GM21737 (cell line): ENCODE results near the gene NT5C1B.

Experiments used
- ATAC-seq: cut with Tn5 transposase; IDR thresholded peaks from one replicate; pipeline ENCODE4 v1.9.1; 2021; ENCODE audit warnings: mild to moderate bottlenecking, moderate library complexity; ENCODE audit not compliant: unreplicated experiment

Gene NT5C1B

DNA sequence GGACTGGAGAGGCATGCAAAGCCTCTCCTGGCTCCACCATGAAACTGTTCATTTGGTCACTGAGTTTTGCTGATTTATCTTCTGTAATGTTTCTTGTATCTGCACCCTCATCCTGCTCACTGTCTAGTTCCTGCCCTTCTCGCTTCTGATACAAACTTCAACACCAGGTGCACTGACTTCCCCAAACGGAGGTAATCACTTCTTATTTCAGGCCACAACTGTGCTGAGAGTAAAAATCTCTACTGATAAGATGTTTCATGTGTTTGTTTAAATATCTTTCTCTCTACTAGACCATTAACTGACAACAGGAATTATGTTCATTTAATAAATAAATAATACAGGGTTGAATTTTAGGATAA lies 10.9 kb upstream of the NT5C1B start:
- no peak for ATAC-seq

- no peak for ATAC-seq
Observed at GRCh38 chr2:18599509-18600254, 10.3 kb upstream of the NT5C1B start.

GRCh38 chr2:18598848-18599484 lies 9.6 kb upstream of the NT5C1B start:
- no peak for ATAC-seq

DNA sequence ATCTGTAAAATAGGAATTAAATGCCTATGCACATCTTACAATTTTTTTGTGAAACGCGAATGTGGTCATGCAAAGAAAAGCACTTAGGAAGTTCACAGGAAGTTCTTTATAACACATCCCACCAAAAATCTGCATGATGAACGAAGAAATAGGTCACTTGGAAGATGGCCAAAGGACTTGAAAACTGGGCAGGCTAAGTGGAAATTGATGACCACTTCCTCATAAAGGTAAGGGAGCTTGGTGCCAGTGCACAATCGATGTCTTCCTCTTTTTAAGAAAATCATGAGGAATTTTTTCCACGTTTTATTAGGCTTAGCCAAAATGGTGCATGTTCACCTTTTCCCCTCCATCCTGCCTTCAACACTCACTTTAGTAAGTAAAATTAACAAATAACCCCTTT lies 8.2 kb upstream of the NT5C1B start:
- no peak for ATAC-seq

GRCh38 chr2:18596993-18597392 lies 7.6 kb upstream of the NT5C1B start:
- ATAC-seq: no peak

- no peak for ATAC-seq
Observed at GRCh38 chr2:18593496-18593895, 4.1 kb upstream of the NT5C1B start.

- ATAC-seq: no peak
Observed at GRCh38 chr2:18592372-18592771, 3.0 kb upstream of the NT5C1B start.

- ATAC-seq: no peak
Observed at GRCh38 chr2:18588802-18589201, 567 bp downstream of the NT5C1B start.

GRCh38 chr2:18588049-18588448 lies 1.3 kb downstream of the NT5C1B start:
- ATAC-seq: no peak

DNA sequence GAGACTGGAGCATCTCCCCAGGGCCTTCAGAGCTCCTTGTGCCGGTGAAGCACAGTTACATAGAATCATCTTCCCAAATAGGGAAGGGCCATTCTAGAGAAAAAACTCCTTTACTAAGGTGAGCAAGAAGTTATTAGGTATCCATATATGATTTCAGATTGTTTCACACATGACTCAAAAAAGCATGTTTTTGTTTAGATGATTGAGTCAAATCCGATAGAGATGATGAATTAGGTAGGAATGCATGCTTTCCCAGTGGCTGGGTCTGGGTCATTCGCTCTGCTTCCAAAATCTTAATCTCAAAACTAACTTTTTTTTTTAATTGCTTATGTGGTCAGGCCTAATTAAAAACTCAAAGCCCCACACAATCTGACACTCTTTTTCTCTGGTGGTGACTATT lies 3.8 kb downstream of the NT5C1B start:
- ATAC-seq: no peak

- no peak for ATAC-seq
Observed at GRCh38 chr2:18584608-18584954, 4.8 kb downstream of the NT5C1B start.

GRCh38 chr2:18583905-18584607 lies 5.3 kb downstream of the NT5C1B start:
- no peak for ATAC-seq

DNA sequence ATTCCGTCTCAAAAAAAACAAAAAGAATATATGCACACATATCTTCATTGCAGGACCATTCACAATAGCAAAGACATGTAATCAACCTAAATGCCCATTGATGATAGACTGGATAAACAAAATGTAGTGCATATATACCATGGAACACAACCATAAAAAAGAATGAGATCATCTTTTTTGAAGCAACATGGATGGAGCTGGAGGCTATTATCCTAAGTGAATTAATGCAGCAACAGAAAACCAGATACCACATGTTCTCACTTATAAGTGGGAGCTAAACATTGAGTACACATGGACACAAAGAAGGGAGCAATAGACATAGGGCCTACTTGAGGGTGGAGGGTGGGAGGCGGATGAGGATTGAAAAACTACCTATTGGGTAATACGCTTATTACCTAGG lies 8.8 kb downstream of the NT5C1B start:
- ATAC-seq: no peak

DNA sequence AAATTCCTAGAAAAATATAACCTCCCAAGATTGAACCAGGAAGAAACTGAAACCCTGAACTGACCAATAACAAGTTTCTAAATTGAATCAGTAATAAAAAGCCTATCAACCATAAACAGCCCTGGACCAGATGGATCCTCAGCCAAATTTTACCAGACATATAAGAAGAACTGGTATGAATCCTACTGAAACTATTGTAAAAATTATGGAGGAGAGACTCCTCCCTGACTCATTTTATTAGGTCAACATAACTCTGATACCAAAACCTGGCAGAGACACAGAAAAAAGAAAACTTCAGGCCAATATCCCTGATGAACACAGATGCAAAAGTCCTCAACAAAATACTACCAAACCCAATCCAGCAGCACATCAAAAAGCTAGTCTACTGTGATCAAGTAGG lies 11.3 kb downstream of the NT5C1B start:
- ATAC-seq: no peak

- ATAC-seq: no peak
Observed at GRCh38 chr2:18566145-18566769, 23.1 kb downstream of the NT5C1B start.

DNA sequence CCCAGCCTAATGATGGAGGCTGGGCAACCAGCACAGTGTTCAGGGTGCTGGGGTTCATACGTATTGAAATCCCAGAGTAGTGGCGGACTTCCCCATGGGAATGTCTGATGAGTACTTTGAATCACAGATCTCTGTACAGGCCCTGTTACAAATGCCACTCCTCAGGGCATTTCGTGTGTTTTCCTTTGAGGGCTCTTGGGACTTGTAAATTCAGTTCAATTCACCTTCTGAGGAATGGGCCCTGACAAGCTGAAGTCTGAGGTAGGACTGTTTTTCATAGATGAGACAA lies 28.6 kb downstream of the NT5C1B start:
- no peak for ATAC-seq

GRCh38 chr2:18560031-18560796 lies 29.2 kb downstream of the NT5C1B start, which contains the start of gene RDH14:
TSS of gene RDH14 (minus strand) at chr2:18560653. CDS start at chr2:18560572, 81 bp downstream.
- peak; percentile 97 for ATAC-seq

GRCh38 chr2:18559531-18560030 lies 29.8 kb downstream of the NT5C1B start:
- ATAC-seq: no peak

DNA sequence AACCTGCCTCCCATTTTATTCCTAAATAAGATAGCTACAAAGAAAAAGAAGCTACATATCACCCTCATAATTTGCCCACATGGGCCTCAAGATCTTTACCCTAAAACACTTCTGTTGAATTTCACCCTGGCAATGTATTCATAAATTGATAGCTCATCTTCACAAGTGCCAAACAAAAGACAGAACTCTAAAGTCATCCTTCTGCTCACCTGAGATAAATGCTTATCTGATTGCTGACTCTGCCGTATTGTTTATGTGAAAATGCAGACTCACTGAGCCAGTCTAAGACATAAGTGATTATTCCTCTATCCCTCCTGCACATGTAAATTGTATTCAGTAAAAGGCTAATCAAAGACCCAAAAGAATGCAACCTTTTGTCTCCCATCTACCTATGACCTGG lies 30.9 kb downstream of the NT5C1B start:
- ATAC-seq: no peak

- ATAC-seq: no peak
Observed at GRCh38 chr2:18557121-18557520, 32.2 kb downstream of the NT5C1B start.
